Embryonic facial prominence (tissue), 1 donor: ENCODE measurements around the gene PFKFB2.

Source experiments
- DNase-seq: peaks from one replicate; pipeline ENCODE4 v3.0.0-alpha.2; 2016; ENCODE audit errors: extremely low spot score

Gene PFKFB2

GRCh38 chr1:207052911-207053769 is at the start of gene PFKFB2:
Gene PFKFB2 (plus strand): TSS chr1:207053275. CDS start chr1:207054718, 1,443 bp downstream.
- DNase-seq, result peak; percentile 89

GRCh38 chr1:207004931-207005830 is 47.9 kb upstream of the PFKFB2 start:
- DNase-seq, result no peak

- DNase-seq, result no peak
Measured at GRCh38 chr1:207006083-207006482, 47.0 kb upstream of the PFKFB2 start.

GRCh38 chr1:207006914-207007313 is 46.2 kb upstream of the PFKFB2 start:
- no peak for DNase-seq

- DNase-seq, result no peak
Measured at GRCh38 chr1:207007352-207008033, 45.6 kb upstream of the PFKFB2 start.

- no peak for DNase-seq
Measured at GRCh38 chr1:207009182-207009850, 43.8 kb upstream of the PFKFB2 start.

GRCh38 chr1:207009945-207010344 is 43.1 kb upstream of the PFKFB2 start:
- DNase-seq, result no peak

GRCh38 chr1:207010726-207011125 is 42.3 kb upstream of the PFKFB2 start:
- DNase-seq, result no peak

- no peak for DNase-seq
Measured at GRCh38 chr1:207013321-207014085, 39.6 kb upstream of the PFKFB2 start.

GRCh38 chr1:207014728-207015127 is 38.3 kb upstream of the PFKFB2 start:
- DNase-seq, result no peak

- DNase-seq, result no peak
Measured at GRCh38 chr1:207015791-207016190, 37.3 kb upstream of the PFKFB2 start.

GRCh38 chr1:207017615-207018559 is 35.2 kb upstream of the PFKFB2 start:
- DNase-seq, result no peak

- DNase-seq, result no peak
Measured at GRCh38 chr1:207018707-207019106, 34.4 kb upstream of the PFKFB2 start.

GRCh38 chr1:207019161-207019560 is 33.9 kb upstream of the PFKFB2 start:
- DNase-seq, result no peak

GRCh38 chr1:207019661-207020060 is 33.4 kb upstream of the PFKFB2 start:
- DNase-seq, result no peak

- DNase-seq, result no peak
Measured at GRCh38 chr1:207020065-207020708, 32.9 kb upstream of the PFKFB2 start.

GRCh38 chr1:207020709-207021107 is 32.4 kb upstream of the PFKFB2 start:
- no peak for DNase-seq

- DNase-seq, result no peak
Measured at GRCh38 chr1:207021139-207021861, 31.8 kb upstream of the PFKFB2 start.
